H1 (cell line): ENCODE results near the gene JMJD7. TPM values are rescaled to one million over a fixed set of nuclear protein-coding genes. Genes with fewer than 3 reads are reported as not detected.

Source experiments
- ASH2L ChIP-seq: fragments of 200-600, 300-600 bp; sonication (generic); IDR thresholded peaks from one replicate; pipeline ENCODE4 v1.7.1; 2017; ENCODE audit warnings: low read length
- KDM4A ChIP-seq: IDR thresholded peaks from one replicate; pipeline ENCODE4 v1.7.1; 2012; ENCODE audit warnings: low read depth, mild to moderate bottlenecking, moderate library complexity, low read length, inconsistent platforms; ENCODE audit not compliant: severe bottlenecking
- MAX ChIP-seq: IDR thresholded peaks from 2 replicates; pipeline ENCODE4 v1.6.1; 2012; ENCODE audit warnings: inconsistent platforms
- SP1 ChIP-seq: IDR thresholded peaks from 2 replicates; pipeline ENCODE4 v1.6.1; 2011; ENCODE audit warnings: low read depth, low read length
- polyA plus RNA-seq, 7 experiments: library from polyadenylated mRNA; depleted of rRNA in 3 of 7; stranded (reverse) in 5 of 7; unstranded in 2 of 7; fragments of >200 nt in 5 of 7; fragments of 200-250 nt in 2 of 7; gene quantifications; 1 replicate in 5 of 7; 2 replicates in 1 of 7; 4 replicates in 1 of 7; pipeline versions ENCODE4 v1.2.1 to v1.2.3, GENCODE V29; 2011 to 2013; ENCODE audit warnings: missing spikeins in 2 of 7, mixed read lengths in 2 of 7
- total RNA-seq: library from RNA; stranded (reverse); fragmentation: NEBNext Ultra II Directional; extraction: Animal tissue kit (Norgen Biotek cat#: 25700); gene quantifications from 2 replicates; pipeline ENCODE4 v1.2.1, GENCODE V29; 2021

The JMJD7 gene
- total and polyA plus RNA-seq, 2 of the 8 experiments (the other 6 are each of a cell fraction or from before 2014, with no cell fraction given), result 15.0 to 20.0 TPM

- no peak for TF ChIP-seq ASH2L
- no peak for TF ChIP-seq SP1
- TF ChIP-seq MAX, result no peak
- TF ChIP-seq KDM4A, result no peak
Measured at GRCh38 chr15:41804361-41804760, 23.5 kb upstream of the JMJD7 start (continued).
